Fibroblast of the aortic adventitia (primary cell): Measurements from ENCODE around the gene OVCH2. TPM values are rescaled to one million over a fixed set of nuclear protein-coding genes. Genes with fewer than 3 reads are reported as not detected.

Source experiments
- DNase-seq: peaks from one replicate; pipeline ENCODE4 v3.0.0-alpha.2; 2010; ENCODE audit warnings: low read depth
- H3K4me3 ChIP-seq: 2 replicates; pipeline ENCODE4 v1.5.1; 2011; ENCODE audit warnings: low read depth, mild to moderate bottlenecking, control low read depth, low read length, moderate library complexity
- total RNA-seq: library from RNA; depleted of rRNA; stranded (reverse); fragments of >200 nt; gene quantifications from 2 replicates; pipeline ENCODE4 v1.2.3, GENCODE V29; 2012; ENCODE audit warnings: low replicate concordance
- TF ChIP-seq, protein P1 (sequence below): IDR thresholded peaks from 2 replicates; pipeline ENCODE4 v1.5.1; 2011; ENCODE audit warnings: mild to moderate bottlenecking, low read length, control low read depth, inconsistent platforms; ENCODE audit not compliant: insufficient read depth

OVCH2 gene
- total RNA-seq, 1 donor = not detected

DNA sequence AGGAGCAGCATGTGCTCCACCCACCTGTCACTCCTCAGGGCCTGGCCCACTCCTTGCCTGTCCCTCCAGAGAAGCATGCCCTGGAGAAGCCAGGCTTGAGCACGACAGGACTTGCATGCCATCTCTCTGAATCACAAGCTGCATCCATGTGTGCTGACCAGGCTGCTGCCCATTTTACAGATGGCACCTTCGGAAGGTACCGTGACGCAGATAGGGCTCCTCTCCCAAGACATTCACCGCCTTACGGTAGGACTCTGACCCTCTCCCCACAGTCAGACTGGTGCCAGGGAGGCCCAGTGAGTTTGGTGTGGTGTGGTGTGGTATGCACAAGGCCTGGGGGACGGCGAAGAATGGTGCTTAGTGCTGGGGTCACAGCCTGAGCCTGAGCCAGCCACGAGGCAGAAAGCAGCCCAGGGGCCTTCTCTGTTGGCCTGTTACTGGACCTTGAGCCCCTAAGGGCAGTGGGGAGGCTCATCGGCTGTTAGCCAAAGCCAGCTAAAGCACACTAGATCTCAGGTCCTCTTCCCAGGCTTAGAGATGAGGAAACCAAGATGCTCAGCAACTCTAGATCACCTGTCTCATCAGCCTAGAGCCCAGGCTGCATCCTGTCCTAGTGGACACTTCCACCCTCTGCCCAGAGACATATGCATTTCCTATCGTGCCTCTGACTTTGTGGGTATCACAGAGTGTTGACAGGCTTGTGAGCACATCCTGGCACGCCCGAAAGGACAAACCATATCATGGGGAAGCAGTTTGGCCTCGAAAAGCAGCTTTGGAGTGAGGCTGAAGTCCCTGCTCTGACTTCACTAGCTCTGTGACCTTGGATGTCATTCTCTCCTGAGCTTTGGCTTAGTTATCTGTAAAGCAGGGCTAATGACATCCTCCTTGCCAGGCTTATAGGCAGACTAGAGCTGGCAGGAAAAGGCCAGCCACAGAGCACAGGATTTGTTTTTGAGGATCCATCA, 50.7 kb downstream of the OVCH2 start:
- TF ChIP-seq, protein P1, sequence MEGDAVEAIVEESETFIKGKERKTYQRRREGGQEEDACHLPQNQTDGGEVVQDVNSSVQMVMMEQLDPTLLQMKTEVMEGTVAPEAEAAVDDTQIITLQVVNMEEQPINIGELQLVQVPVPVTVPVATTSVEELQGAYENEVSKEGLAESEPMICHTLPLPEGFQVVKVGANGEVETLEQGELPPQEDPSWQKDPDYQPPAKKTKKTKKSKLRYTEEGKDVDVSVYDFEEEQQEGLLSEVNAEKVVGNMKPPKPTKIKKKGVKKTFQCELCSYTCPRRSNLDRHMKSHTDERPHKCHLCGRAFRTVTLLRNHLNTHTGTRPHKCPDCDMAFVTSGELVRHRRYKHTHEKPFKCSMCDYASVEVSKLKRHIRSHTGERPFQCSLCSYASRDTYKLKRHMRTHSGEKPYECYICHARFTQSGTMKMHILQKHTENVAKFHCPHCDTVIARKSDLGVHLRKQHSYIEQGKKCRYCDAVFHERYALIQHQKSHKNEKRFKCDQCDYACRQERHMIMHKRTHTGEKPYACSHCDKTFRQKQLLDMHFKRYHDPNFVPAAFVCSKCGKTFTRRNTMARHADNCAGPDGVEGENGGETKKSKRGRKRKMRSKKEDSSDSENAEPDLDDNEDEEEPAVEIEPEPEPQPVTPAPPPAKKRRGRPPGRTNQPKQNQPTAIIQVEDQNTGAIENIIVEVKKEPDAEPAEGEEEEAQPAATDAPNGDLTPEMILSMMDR = no peak
- no peak overlapping the region for H3K4me3 ChIP-seq
- DNase-seq = no peak

DNA sequence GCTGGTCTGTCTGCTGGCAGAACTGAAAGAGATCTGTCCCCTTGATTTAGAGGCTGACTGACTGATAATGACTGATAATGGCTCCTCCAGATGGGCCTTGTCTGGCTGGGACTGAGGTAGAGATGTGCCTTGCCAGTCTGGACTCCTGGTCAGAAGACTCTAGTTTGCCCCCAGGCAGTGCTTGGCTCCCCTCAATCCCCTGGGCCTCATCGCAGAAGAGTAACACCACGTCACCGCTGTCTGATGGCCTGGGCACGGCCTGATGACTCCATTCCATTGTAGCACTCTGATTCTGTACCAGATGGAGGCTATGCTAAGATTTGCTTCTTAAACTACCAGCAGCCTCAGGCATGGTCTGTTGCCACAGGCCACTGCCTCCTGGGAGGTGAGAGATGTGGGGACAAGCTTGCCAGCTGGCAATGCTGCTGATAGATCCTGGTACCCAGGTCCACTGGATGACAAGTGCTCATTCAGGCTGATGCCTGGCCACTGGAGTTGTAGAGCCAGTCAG, 52.0 kb downstream of the OVCH2 start:
- H3K4me3 ChIP-seq = no peak overlapping the region
- no peak for DNase-seq

DNA sequence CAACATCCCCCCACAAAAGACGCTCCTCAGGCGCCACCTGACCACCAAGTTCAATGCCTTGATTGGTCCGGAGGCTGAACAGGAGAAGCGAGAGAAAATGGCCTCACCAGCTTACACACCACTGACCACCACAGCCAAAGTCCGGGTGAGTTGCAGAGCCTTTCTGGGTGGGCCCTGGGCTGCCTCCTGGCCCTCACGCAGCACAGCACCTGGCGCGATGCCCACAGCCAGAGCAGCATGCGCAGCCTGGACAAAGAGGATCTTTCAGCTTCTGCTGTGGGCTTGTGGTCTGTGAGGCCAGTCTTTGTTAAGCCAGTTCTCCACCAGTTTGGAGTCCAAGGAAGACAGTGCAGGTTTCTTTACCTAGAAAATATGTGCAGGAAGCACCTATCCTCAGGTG, 54.6 kb downstream of the OVCH2 start:
- no peak overlapping the region for H3K4me3 ChIP-seq
- DNase-seq = no peak
- TF ChIP-seq, protein P1 = no peak

More for the DNA sequence above, 52.0 kb downstream of the OVCH2 start:
- TF ChIP-seq, protein P1 = no peak

DNA sequence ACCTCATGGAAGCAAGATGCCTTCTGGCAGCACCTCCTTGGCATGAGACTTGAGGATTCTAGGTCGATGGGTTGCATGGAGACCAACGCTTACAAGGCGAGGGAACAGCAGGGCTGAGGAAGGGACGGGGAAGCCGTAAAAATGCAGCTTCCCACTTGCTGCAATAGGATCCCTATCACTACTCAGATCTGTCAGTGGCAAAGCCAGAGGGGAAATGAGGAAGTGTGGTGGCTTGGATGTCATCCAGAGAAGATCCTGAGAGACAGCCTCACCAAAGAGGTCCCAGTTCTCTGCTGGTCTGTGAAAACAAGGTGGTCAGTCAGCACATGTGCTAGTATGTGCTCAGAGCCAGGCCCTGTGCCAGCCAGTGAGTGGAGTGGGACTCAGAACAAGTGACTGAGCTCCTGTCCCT, 55.1 kb downstream of the OVCH2 start:
- DNase-seq = no peak
- no peak overlapping the region for H3K4me3 ChIP-seq
- TF ChIP-seq, protein P1 = no peak

DNA sequence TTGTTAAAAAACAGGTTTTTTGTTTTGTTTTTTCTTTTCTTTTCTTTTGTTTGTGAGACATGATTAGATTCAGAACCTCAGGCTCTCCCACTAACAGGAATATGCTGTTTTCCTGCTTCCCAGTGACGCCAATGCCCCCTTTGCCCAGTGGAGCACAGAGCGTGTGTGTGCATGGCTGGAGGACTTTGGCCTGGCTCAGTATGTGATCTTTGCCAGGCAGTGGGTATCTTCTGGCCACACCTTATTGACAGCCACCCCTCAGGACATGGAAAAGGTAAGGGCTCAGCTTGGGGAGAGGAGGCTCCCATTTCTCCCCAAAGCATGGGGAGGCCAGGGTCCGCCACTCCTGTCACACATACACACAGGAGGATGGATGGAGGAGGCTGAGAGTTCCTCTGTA, 58.0 kb downstream of the OVCH2 start:
- no peak overlapping the region for H3K4me3 ChIP-seq
- TF ChIP-seq, protein P1 = no peak
- no peak for DNase-seq

DNA sequence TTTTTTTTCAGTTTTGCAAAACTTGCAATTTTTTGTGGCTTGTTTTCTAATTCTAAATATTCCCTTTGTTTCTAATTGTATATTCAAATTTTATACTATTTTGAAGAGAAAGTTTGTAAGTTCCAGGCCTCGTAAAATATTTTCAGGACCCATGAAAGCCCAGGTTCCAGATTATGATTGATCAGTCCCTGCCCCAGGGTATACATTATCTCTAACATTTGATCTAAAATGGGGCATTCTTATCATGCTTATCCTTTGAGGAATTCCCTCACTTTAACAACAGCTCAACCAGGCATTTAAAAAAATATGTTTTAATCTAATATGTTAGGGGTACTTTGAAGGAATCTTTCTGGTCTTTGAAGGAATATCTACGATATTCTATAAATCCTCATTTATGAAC, 59.4 kb downstream of the OVCH2 start:
- no peak overlapping the region for H3K4me3 ChIP-seq
- no peak for DNase-seq
- TF ChIP-seq, protein P1 = no peak
